Endodermal cell (in vitro differentiated cells): ENCODE data around the gene STAP2. TPM values are rescaled to one million over a fixed set of nuclear protein-coding genes. Genes with fewer than 3 reads are reported as not detected.
A peak's percentile ranks its signal among the peaks of the same experiment; 100 is the strongest.

Experiments used
- DNase-seq: peaks from one replicate; pipeline ENCODE4 v3.0.0-alpha.2; 2017
- H3K27ac ChIP-seq: 2 replicates; pipeline ENCODE4 v1.5.1; 2013; ENCODE audit warnings: mild to moderate bottlenecking, low read depth, low read length, moderate library complexity
- H3K27me3 ChIP-seq: 2 replicates; pipeline ENCODE4 v1.6.1; 2013; ENCODE audit warnings: mild to moderate bottlenecking, low read length, moderate library complexity; ENCODE audit not compliant: insufficient read depth, control insufficient read depth, poor library complexity, severe bottlenecking
- H3K36me3 ChIP-seq: 2 replicates; pipeline ENCODE4 v1.7.0; 2013; ENCODE audit warnings: mild to moderate bottlenecking, low read length, moderate library complexity; ENCODE audit not compliant: control insufficient read depth, insufficient read depth
- H3K4me1 ChIP-seq: one replicate; pipeline ENCODE4 v1.7.0; 2013; ENCODE audit warnings: low read length; ENCODE audit not compliant: control insufficient read depth, insufficient read depth
- H3K4me3 ChIP-seq: 2 replicates; pipeline ENCODE4 v1.5.1; 2013; ENCODE audit warnings: mild to moderate bottlenecking, low read length, moderate library complexity
- H3K9ac ChIP-seq: 2 replicates; pipeline ENCODE4 v1.6.1; 2013; ENCODE audit warnings: mild to moderate bottlenecking, low read length, moderate library complexity; ENCODE audit not compliant: poor library complexity, severe bottlenecking; ENCODE audit errors: extremely low read depth
- H3K9me3 ChIP-seq: 2 replicates; pipeline ENCODE4 v1.6.1; 2013; ENCODE audit warnings: mild to moderate bottlenecking, low read length, moderate library complexity; ENCODE audit not compliant: control insufficient read depth
- H3K27ac Mint-ChIP-seq: 2 replicates; pipeline ENCODE4 v1.8.0; 2020; ENCODE audit warnings: mixed read lengths
- H3K27me3 Mint-ChIP-seq: 2 replicates; pipeline ENCODE4 v1.8.0; 2021; ENCODE audit warnings: mild to moderate bottlenecking, mixed read lengths; ENCODE audit not compliant: insufficient read depth
- H3K36me3 Mint-ChIP-seq: 2 replicates; pipeline ENCODE4 v1.8.0; 2020; ENCODE audit warnings: low read depth, mixed read lengths
- H3K4me1 Mint-ChIP-seq: 2 replicates; pipeline ENCODE4 v1.8.0; 2020; ENCODE audit warnings: mixed read lengths
- H3K4me3 Mint-ChIP-seq: 2 replicates; pipeline ENCODE4 v1.8.0; 2020; ENCODE audit warnings: mild to moderate bottlenecking, moderate library complexity, mixed read lengths
- H3K9me3 Mint-ChIP-seq: 2 replicates; pipeline ENCODE4 v1.8.0; 2020; ENCODE audit warnings: mild to moderate bottlenecking, mixed read lengths
- CTCF ChIP-seq: fragments of 200-600 bp; sonication (generic); conservative IDR thresholded peaks from 2 replicates; pipeline ENCODE4 v1.5.0; 2021; ENCODE audit warnings: antibody characterized with exemption, mild to moderate bottlenecking
- WGBS, 2 experiments: methylation state at CpG; one replicate each; pipeline versions ENCODE4 v1.1.5 to v1.1.7; 2013; ENCODE audit warnings: missing lambda C conversion rate in 2 of 2, mixed read lengths in 1 of 2; ENCODE audit not compliant: insufficient coverage in 1 of 2, insufficient read length in 1 of 2; 5-methylcytosine and 5-hydroxymethylcytosine counted together
- total RNA-seq, 2 donors: library from RNA; stranded (reverse); fragmentation: NEBNext Ultra II Directional in 1 of 2; extraction: Animal tissue kit (Norgen Biotek cat#: 25700) in 1 of 2; gene quantifications; 2 replicates in 1 of 2; 3 replicates in 1 of 2; pipeline ENCODE4 v1.2.1, GENCODE V29; 2021

The STAP2 gene
- total RNA-seq, 2 donors from 2014 or later = 12.7 to 13.3 TPM

GRCh38 chr19:4326837-4327251, 11.8 kb downstream of the STAP2 start:
- H3K4me3 ChIP-seq = no peak overlapping the region
- H3K27ac ChIP-seq = no peak overlapping the region
- H3K4me1 Mint-ChIP-seq = peaks cover 5% of the 10 kb centered on the region
- no peaks in the 10 kb centered on the region for H3K4me1 ChIP-seq
- H3K36me3 ChIP-seq = no peaks in the 10 kb centered on the region
- no peak for TF ChIP-seq CTCF
- H3K9ac ChIP-seq = no peak overlapping the region
- peaks cover 11% of the 10 kb centered on the region for H3K36me3 Mint-ChIP-seq
- H3K27ac Mint-ChIP-seq = no peak overlapping the region
- H3K27me3 Mint-ChIP-seq = peaks cover 7% of the 10 kb centered on the region
- no peaks in the 10 kb centered on the region for H3K9me3 ChIP-seq
- 8 to 12% methylated on average over 20 to 33 of the region's 33 CpGs for WGBS, 2 experiments
- peaks cover 2% of the 10 kb centered on the region for H3K9me3 Mint-ChIP-seq
- DNase-seq = peak; percentile 90
- H3K27me3 ChIP-seq = peaks cover 17% of the 10 kb centered on the region
- peak overlapping the region; percentile 67 for H3K4me3 Mint-ChIP-seq

GRCh38 chr19:4326215-4326836, 12.3 kb downstream of the STAP2 start:
- Mint-ChIP-seq H3K4me3 (peak overlapping the region; percentile 67), H3K27ac (peak overlapping the region; percentile 19), H3K9me3 (peaks cover 5% of the 10 kb centered on the region), H3K4me1 (peaks cover 5% of the 10 kb centered on the region), H3K27me3 (peaks cover 7% of the 10 kb centered on the region), H3K36me3 (peaks cover 10% of the 10 kb centered on the region)
- Histone ChIP-seq H3K36me3 (no peaks in the 10 kb centered on the region), H3K9me3 (no peaks in the 10 kb centered on the region), H3K27me3 (peaks cover 17% of the 10 kb centered on the region), H3K9ac (no peak overlapping the region), H3K4me1 (no peaks in the 10 kb centered on the region), H3K27ac (no peak overlapping the region), H3K4me3 (no peak overlapping the region)
- no peak for DNase-seq
- 62 to 72% methylated on average over 8 to 13 of the region's 13 CpGs for WGBS, 2 experiments
- no peak for TF ChIP-seq CTCF

- Mint-ChIP-seq H3K9me3 (peaks cover 21% of the 10 kb centered on the region), H3K27ac (no peak overlapping the region), H3K36me3 (peaks cover 21% of the 10 kb centered on the region), H3K4me3 (no peak overlapping the region), H3K4me1 (peaks cover 5% of the 10 kb centered on the region), H3K27me3 (peaks cover 7% of the 10 kb centered on the region)
- Histone ChIP-seq H3K27ac (no peak overlapping the region), H3K27me3 (peaks cover 17% of the 10 kb centered on the region), H3K9me3 (peaks cover 10% of the 10 kb centered on the region), H3K9ac (no peak overlapping the region), H3K36me3 (no peaks in the 10 kb centered on the region), H3K4me3 (no peak overlapping the region), H3K4me1 (no peaks in the 10 kb centered on the region)
- 93 to 95% methylated on average over 10 to 12 of the region's 12 CpGs for WGBS, 2 experiments
- TF ChIP-seq CTCF = no peak
- DNase-seq = no peak
These were observed 14.4 kb downstream of the STAP2 start for GRCh38 chr19:4324228-4324627.
